Muscle of leg (tissue), 11 donors: ENCODE results near the gene NAA10. TPM values are rescaled to one million over a fixed set of nuclear protein-coding genes. Genes with fewer than 3 reads are reported as not detected.
A peak's percentile ranks its signal among the peaks of the same experiment; 100 is the strongest.

Experiments
- DNase-seq: peaks from one replicate; pipeline ENCODE4 v3.0.0; 2013
- H3K27ac ChIP-seq: one replicate; pipeline ENCODE4 v1.5.1; 2013; ENCODE audit warnings: mild to moderate bottlenecking, low read length, control low read depth
- H3K27me3 ChIP-seq: one replicate; pipeline ENCODE4 v1.6.1; 2013; ENCODE audit warnings: low read length; ENCODE audit not compliant: control insufficient read depth, insufficient read depth
- H3K36me3 ChIP-seq: one replicate; pipeline ENCODE4 v1.6.1; 2013; ENCODE audit warnings: low read length; ENCODE audit not compliant: control insufficient read depth, insufficient read depth
- H3K4me1 ChIP-seq: one replicate; pipeline ENCODE4 v1.6.1; 2013; ENCODE audit warnings: low read length; ENCODE audit not compliant: control insufficient read depth, insufficient read depth
- H3K4me3 ChIP-seq: one replicate; pipeline ENCODE4 v1.5.1; 2013; ENCODE audit warnings: low read length, control low read depth
- H3K9me3 ChIP-seq: replicated peaks from 2 replicates; pipeline ENCODE4 v1.6.1; 2013; ENCODE audit warnings: low read depth, low read length; ENCODE audit not compliant: control insufficient read depth
- WGBS: methylation state at CpG from one replicate; pipeline ENCODE4 v1.1.5; 2013; ENCODE audit warnings: missing lambda C conversion rate; ENCODE audit not compliant: insufficient coverage; 5-methylcytosine and 5-hydroxymethylcytosine counted together
- polyA plus RNA-seq, 8 donors: library from polyadenylated mRNA; unstranded; fragments of 120-200 nt; gene quantifications; one replicate each; pipeline versions ENCODE4 v1.2.1 to v1.2.3, GENCODE V29; 2013; ENCODE audit warnings: inconsistent platforms in 1 of 8, low replicate concordance in 1 of 8; ENCODE audit not compliant: insufficient read length in 8 of 8, insufficient read depth in 1 of 8
- total RNA-seq: library from RNA; stranded (reverse); fragments of 120-200 nt; gene quantifications from one replicate; pipeline ENCODE4 v1.2.4, GENCODE V29; 2013

Gene NAA10
- total and polyA plus RNA-seq, 9 donors = 42.8 to 77.5 (median 63.3) TPM

- H3K4me3 ChIP-seq = no peak overlapping the region
- DNase-seq = no peak
- H3K4me1 ChIP-seq = peaks cover 34% of the 10 kb centered on the region
- peaks cover 22% of the 10 kb centered on the region for H3K27me3 ChIP-seq
- WGBS = 86% methylated on average over 8 of the region's 8 CpGs
- no peaks in the 10 kb centered on the region for H3K9me3 ChIP-seq
- peaks cover 33% of the 10 kb centered on the region for H3K36me3 ChIP-seq
- no peak overlapping the region for H3K27ac ChIP-seq
Observed at GRCh38 chrX:153931151-153931550, 3.7 kb downstream of the NAA10 start.

GRCh38 chrX:153930011-153930910 is 4.6 kb downstream of the NAA10 start:
- Histone ChIP-seq H3K4me3 (no peak overlapping the region), H3K4me1 (peaks cover 39% of the 10 kb centered on the region), H3K36me3 (peaks cover 33% of the 10 kb centered on the region), H3K27ac (no peak overlapping the region), H3K27me3 (peaks cover 24% of the 10 kb centered on the region), H3K9me3 (no peaks in the 10 kb centered on the region)
- DNase-seq = no peak
- WGBS = 88% methylated on average over 19 of the region's 31 CpGs

DNA sequence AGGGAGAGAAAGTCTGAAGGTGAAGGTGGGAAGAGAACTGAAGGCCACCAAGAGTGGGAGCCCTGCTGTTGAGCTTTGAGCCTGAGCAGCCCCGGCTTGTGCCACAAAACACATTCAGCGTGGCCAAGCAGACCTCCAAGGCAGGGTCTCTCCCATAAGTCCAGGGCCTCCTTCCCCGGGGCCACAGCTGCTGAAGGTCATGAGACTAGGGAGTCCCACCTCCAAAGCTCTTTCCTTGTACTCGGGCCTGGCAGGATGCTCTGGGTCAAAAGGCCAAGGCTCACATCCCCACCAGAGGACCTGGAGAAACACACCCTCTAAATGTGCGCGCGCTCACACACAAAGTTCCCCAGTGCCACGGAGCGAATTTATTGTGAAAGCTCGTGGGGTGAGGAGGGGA is 5.3 kb downstream of the NAA10 start:
- Histone ChIP-seq H3K4me1 (peaks cover 45% of the 10 kb centered on the region), H3K27me3 (peaks cover 25% of the 10 kb centered on the region), H3K4me3 (no peak overlapping the region), H3K36me3 (peaks cover 33% of the 10 kb centered on the region), H3K9me3 (no peaks in the 10 kb centered on the region), H3K27ac (no peak overlapping the region)
- DNase-seq = no peak
- 81% methylated on average over 6 of the region's 10 CpGs for WGBS

DNA sequence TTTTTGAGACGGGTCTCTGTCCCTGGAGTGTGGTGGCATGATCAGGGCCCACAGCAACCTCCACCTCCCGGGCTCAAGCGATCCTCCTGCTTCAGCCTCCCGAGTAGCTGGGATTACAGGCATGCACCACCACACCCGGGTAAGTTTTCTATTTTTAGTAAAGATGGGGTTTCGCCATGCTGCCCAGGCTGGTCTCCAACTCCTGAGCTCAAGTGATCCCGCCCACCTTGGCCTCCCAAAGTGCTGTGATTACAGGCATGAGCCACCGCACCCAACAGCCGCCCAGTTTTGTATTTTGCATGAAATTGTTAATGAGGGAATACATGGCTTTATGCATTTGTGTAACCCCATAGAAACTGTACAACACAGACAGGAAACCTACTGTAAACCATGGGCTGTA is 6.0 kb downstream of the NAA10 start:
- peaks cover 33% of the 10 kb centered on the region for H3K36me3 ChIP-seq
- peak overlapping the region; percentile 84 for H3K27ac ChIP-seq
- 74% methylated on average over 2 of the region's 9 CpGs for WGBS
- H3K4me1 ChIP-seq = peaks cover 45% of the 10 kb centered on the region
- H3K4me3 ChIP-seq = peak overlapping the region; percentile 23
- H3K9me3 ChIP-seq = no peaks in the 10 kb centered on the region
- no peak for DNase-seq
- H3K27me3 ChIP-seq = peaks cover 32% of the 10 kb centered on the region

DNA sequence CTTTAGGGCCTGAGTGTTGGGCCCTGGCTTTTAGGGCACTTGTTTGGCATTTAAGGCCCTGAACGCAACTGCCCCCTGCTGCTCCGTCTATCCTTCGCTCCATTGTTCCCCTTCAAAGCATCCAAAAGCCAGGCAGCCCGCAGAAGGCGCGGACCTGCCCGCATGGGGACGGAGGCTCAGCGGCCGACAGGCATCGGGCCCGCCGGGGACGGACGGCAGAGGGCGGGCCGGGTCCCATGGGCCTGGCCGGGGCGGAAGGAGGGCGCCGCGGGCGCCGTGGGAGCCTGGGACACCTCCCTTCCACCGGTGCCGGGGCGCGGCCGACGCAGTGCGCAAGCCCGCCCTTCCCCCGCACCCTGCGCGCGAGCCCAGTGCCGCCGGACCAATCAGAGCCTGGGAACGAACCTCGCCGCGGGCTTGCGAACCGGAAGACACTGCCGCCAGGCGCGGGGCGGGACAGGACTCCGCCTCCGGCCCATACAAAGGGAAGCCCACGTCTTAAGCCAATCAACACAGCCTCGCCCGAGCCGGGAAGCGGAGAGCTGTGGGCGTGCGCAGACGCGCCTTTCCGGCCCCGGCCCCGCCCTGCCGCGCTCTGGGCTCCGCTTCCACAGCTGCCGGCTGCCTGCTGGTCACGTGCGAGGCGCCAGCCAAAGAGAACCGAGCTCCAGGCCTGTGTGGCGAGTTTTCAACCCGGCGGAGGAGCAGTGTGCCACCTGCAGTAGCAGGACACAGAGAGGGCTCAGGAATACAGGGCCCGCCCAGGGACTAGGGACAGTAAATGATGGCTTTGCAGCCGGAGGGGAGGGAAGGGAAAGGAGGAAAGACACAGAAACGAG is 6.7 kb downstream of the NAA10 start:
- Histone ChIP-seq H3K36me3 (peaks cover 30% of the 10 kb centered on the region), H3K4me1 (peaks cover 47% of the 10 kb centered on the region), H3K27ac (peak overlapping the region; percentile 98), H3K9me3 (no peaks in the 10 kb centered on the region), H3K4me3 (peak overlapping the region; percentile 61), H3K27me3 (peaks cover 36% of the 10 kb centered on the region)
- 18% methylated on average over 74 of the region's 76 CpGs for WGBS
- peak; percentile 99 for DNase-seq

GRCh38 chrX:153927672-153927921 is 7.2 kb downstream of the NAA10 start:
- no peak for DNase-seq
- H3K9me3 ChIP-seq = no peaks in the 10 kb centered on the region
- peak overlapping the region; percentile 61 for H3K4me3 ChIP-seq
- peaks cover 24% of the 10 kb centered on the region for H3K36me3 ChIP-seq
- H3K27ac ChIP-seq = peak overlapping the region; percentile 98
- H3K27me3 ChIP-seq = peaks cover 36% of the 10 kb centered on the region
- 34% methylated on average over 8 of the region's 8 CpGs for WGBS
- H3K4me1 ChIP-seq = peaks cover 52% of the 10 kb centered on the region

DNA sequence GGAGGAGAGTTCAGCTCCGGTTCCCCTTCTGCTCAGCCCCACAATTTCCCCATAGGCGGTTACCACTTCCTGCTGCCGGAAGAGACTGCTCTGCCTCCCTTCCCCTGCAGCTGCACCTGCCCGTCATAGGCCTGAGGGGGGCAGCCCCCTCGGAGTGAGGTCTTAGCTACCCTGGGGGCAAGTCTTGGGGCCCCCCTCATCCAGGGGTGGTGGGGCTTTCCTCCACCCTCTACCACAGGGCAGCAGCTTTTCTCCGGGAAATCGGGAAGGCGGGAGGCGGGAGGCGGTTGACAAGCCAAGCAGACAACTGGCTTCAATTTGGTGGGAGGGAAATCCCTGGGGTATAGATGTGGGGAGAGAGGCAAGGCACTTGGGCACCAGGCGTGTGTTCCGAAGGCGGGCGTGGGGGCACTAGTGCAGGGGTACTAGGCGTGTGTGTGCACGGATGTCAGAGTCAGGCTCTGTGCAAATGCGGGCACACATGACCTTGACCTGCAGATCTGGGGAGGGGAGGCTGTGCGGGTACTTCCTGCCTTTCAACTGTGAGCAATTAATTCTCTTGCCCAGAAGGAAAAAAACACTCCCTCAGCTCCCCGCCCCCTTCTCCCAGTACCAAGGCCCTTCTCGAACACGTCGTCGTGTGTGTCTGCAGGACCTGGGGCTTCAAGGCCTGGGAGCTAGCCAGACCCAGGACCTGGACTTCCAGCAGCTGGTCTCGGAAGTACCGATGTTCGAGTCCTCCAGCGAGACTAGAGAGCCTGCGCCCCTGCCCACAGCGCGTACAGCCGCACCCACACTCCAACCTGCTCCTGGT is 7.8 kb downstream of the NAA10 start:
- peak overlapping the region; percentile 98 for H3K27ac ChIP-seq
- peaks cover 20% of the 10 kb centered on the region for H3K36me3 ChIP-seq
- WGBS = 42% methylated on average over 17 of the region's 31 CpGs
- H3K4me1 ChIP-seq = peaks cover 57% of the 10 kb centered on the region
- H3K9me3 ChIP-seq = no peaks in the 10 kb centered on the region
- peaks cover 40% of the 10 kb centered on the region for H3K27me3 ChIP-seq
- peak; percentile 88 for DNase-seq
- H3K4me3 ChIP-seq = peak overlapping the region; percentile 61

DNA sequence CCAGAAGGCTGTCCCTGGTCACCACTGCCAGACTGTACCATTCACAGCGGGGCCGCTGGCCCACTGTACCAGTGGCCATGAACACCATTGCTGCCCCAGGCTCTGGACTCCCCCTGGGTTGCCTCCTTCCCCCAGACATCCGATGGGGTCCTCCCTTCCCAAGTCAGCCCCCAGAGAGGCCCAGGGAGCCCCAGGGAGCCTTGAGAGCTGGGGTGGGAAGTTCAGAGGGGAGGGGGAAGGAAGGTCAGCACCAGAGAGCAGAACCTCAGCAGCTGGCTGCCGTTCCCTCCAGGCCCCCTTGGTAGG is 8.3 kb downstream of the NAA10 start:
- Histone ChIP-seq H3K4me1 (peaks cover 62% of the 10 kb centered on the region), H3K27ac (peak overlapping the region; percentile 98), H3K27me3 (peaks cover 44% of the 10 kb centered on the region), H3K9me3 (no peaks in the 10 kb centered on the region), H3K4me3 (peak overlapping the region; percentile 61), H3K36me3 (peaks cover 14% of the 10 kb centered on the region)
- no peak for DNase-seq
- WGBS = 29% methylated on average over 2 of the region's 4 CpGs

DNA sequence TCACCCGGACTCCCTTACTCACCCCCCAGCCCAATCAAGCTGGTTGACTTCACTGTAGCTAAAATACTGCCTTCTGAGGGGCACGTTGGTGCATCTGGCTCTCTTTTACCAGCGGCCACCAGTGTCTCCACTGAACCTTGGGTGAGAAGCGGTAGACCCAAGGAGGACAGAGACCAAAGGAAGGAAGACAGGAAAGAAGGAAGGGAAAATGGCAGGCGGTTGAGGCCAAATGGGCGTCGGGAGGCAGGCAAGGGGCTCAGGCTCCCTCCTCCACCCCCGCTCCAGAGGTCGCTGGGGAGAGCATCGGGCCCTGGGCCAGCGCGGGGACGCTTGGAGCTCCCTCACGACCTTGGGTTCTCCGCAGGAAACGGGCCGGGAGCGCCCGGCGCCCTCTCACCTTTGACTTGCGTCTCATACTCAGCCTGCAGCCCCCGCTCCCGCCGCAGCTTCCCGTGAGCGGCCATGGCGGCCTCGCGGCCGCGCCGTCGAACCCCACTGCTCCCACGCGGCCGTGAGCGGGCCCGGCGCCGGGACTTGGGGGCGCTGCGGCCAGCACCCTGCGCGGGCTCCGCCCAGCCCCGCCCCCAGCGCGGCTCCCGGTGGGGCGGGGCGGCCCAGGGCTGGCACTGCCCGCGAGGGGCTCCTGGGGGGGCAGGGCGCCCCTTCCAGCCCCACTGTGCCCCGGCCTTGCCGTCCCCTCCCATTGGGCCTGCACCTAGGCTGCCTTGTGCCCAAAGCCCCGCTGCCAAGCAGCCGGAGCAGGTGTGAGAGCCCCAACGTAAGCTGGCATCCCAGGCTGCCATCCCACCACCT is 8.9 kb downstream of the NAA10 start, which contains the start of gene ARHGAP4:
TSS of gene ARHGAP4 (minus strand) at position 526 of the 813 bp plus-strand sequence. CDS start at position 464, 62 bp downstream.
- Histone ChIP-seq H3K27ac (peak within 1 kb of the TSS; percentile 98), H3K36me3 (peaks cover 10% of the 10 kb centered on the region), H3K27me3 (peaks cover 46% of the 10 kb centered on the region), H3K4me3 (peak within 1 kb of the TSS; percentile 61), H3K4me1 (peaks cover 68% of the 10 kb centered on the region), H3K9me3 (no peaks in the 10 kb centered on the region)
- 36% methylated on average over 56 of the region's 59 CpGs for WGBS
- DNase-seq = peak; percentile 30
